Activated T-cell treated with anti-CD3 and anti-CD28 coated beads for 24 hours (primary cell): ENCODE results near the gene GPR75.

Source experiments
- DNase-seq: peaks from one replicate; pipeline ENCODE4 v3.0.0-alpha.2; 2020; ENCODE audit warnings: low read depth

The GPR75 gene

GRCh38 chr2:53859206-53860181 is at the start of gene GPR75:
Gene GPR75 (minus strand): TSS chr2:53859967. CDS start chr2:53854756, 5,211 bp downstream.
- no peak for DNase-seq

- no peak for DNase-seq
Measured at GRCh38 chr2:53907582-53907981, 47.8 kb upstream of the GPR75 start.

DNA sequence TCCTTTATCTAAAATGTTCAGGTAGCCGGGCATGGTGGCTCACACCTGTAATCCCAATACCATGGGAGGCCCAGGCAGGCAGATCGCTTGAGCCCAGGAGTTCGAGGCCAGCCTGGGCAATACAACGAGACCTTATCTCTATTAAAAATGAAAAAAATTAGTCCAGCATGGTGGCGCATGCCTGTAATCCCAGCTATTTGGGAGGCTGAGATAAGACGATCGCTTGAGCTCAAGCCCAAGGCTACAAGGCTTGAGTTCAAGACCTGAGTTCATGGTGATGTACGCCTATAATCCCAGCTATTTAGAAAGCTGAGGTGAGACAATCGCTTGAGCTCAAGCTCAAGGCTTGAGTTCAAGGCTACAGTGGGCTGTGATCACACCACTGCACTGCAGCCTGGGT is 45.6 kb upstream of the GPR75 start:
- DNase-seq, result no peak

DNA sequence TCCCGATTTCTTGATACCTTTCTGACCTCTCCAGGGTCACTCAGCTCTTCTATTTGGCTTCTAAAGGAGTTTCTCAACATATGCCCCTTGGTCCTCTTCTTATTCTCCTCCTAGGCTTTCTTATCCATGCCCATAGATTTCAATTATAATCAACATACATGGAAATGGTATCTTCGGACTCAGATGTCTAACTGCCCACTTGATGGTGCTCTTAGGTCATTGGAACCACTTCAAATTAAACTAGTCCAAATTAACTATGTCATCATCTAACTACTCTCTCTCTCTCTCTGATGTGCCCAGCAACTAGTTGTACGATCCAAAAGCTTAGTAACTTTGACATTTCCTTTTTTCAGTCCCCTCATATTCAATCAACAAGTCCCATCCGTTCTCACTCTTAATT is 43.2 kb upstream of the GPR75 start:
- DNase-seq, result no peak

GRCh38 chr2:53901192-53901591 is 41.4 kb upstream of the GPR75 start:
- DNase-seq, result no peak

DNA sequence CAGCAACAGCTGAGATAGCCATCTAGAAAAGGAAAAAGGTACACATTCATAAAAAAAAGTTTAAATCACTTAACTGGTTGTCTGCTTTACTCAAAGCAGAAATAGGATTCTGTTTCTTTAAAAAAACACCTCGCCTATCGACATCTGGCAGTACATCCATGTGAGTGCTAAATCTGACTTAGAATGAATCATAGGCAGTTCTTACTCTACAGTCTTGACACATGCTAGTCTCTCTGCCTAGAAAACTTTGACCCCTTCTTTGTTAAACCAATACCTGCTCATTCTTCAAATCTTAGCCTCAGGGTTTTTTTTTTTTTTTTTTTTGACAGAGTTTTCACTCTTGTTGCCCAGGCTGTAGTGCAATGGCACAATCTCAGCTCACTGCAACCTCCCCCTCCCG is 37.1 kb upstream of the GPR75 start:
- DNase-seq, result no peak

DNA sequence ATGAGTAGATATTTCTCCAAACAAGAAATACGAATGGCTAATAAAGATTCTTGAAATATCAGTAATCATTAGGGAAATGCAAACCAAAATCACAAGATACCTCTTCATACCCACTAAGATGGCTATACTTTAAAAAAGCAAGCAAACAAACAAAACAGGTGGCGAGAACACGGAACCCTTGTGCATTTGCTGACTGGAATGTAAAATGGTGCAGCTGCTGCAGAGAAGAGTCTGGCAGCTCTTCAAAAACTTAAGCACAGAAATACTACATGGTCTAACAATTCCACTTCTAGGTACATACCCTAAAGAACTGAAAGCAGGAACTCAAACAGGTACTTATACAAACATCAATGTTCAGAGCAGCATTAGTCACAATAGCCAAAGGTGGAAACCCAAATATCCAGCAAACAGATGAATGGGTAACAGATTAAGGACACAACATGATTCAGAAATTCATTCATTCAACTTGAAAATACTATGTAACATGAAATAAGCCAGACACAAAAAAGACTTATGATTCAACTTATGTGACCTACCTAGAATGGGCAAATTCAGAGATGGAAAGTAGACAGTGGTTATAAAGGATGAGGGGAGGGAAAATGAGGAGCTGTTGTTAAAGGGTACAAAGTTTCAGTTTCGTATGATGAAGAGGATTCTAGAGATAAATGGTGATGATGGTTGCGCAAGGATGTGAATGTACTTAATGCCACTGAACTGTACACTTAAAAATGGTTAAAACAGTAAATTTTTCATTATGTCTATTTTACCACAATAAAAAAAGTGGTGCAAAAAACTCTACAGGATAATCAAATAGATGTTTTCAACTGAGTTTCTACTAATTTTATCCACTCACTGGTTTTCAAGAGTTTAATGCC is 26.9 kb upstream of the GPR75 start:
- DNase-seq, result no peak

DNA sequence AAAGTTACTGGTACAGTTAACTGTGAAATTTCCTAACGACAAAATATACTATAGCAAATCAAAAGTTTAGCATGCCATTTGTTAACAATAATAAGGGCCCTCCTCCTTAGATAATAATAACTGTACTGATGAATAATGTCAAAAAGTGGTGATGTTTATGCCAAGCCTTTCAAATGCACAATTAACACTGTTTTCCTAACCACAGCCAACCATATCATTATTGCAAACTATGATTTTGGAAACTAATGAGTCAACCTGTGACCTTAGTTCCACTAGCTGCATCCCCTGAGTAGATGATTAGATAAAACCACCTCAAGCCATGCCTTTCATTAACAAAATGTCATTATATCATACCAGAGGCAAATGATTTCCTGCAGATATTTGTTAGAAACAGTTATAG is 25.1 kb upstream of the GPR75 start:
- DNase-seq, result no peak

- DNase-seq, result no peak
Measured at GRCh38 chr2:53881986-53882385, 22.2 kb upstream of the GPR75 start.

DNA sequence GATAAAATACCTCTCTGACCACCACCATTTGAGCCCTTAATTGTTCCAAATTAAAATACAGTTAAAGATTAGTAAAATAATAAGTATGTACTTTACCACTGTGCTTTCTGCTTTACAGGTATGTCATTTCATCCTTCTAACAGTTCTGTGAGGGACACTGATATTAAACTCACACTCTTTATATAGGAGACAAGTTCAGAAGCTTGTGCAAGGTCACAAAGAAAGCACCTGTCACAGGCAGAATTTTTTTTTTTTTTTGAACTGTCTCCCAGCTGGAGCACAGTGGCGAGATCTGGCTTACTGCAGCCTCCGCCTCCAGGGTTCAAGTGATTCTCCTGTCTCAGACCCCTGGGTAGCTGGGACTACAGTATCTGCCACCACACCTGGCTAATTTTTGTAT is 21.6 kb upstream of the GPR75 start:
- no peak for DNase-seq

DNA sequence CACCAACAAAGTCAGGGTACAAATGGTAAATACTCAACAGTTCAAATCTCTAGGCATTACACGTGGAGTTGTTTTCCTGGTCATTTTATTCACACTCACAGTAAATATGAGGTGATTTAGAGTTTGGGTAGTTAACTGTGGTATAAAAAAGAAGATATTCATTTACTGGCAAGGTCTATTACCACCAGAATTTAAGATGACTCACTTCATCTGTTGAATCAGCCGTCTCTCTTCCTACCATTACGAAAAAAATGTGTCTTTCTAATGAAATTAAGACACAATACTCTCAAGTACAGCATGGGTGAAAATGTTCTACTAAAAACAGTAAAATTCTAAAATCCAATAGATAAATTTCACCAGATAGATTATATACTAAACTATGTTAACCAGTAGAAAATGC is 21.0 kb upstream of the GPR75 start:
- no peak for DNase-seq

DNA sequence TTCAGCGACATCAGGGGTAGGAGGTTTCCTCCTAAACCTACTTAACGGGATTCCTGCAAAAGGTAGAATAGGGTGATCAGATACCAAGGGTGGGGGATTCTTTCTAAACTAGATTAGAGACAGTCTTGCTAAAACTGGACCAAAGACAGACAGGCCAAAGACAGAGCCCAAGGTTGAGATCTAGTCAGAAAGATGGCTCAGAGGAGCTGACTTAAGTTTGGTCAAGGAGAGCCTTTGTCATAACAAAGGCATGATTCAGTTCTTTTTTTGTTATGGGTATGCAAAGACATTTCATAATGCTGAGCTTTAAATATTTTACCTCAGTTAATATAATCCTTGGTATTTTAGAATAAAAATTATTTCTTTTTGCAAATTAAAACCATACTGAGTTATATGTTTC is 17.8 kb upstream of the GPR75 start:
- no peak for DNase-seq

DNA sequence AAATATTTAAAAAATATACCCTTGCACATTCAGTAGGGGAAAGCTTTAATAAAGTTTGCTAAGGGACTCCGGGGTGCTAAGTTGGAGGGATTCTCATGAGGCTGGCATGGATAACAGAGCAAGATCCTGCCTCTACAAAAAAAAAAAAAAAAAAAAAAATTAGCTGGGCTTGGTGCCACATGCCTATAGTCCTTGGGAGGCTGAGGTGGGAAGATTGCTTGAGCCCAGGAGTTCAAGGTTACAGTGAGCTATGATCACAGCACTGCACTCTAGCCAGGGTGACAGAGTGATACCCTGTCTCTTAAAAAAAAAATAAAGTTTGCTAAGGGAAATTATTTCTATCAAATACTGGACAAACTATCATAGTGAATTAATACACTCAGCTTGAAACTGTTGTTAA is 17.3 kb upstream of the GPR75 start:
- DNase-seq, result no peak

- DNase-seq, result no peak
Measured at GRCh38 chr2:53874401-53874950, 14.7 kb upstream of the GPR75 start.

DNA sequence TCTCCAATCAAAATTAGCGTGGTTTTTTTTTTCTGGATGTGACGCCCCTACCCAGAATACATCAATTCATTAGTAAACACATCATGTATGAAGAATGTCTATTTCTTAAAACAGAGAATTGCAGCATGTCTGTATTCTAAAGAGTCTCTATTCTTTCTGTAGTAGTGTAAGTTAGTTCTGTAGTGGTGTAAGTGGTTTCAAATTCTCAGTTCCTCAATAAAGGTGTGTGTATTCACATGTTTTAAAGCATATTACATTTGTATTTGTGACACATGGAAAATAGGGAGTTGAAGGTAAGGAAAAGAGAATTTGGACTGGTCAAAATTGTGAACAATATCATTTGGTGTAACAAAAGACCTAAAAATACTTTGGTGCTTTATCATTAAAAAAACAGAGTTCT is 8.0 kb upstream of the GPR75 start:
- DNase-seq, result no peak

- DNase-seq, result no peak
Measured at GRCh38 chr2:53867169-53867568, 7.4 kb upstream of the GPR75 start.

DNA sequence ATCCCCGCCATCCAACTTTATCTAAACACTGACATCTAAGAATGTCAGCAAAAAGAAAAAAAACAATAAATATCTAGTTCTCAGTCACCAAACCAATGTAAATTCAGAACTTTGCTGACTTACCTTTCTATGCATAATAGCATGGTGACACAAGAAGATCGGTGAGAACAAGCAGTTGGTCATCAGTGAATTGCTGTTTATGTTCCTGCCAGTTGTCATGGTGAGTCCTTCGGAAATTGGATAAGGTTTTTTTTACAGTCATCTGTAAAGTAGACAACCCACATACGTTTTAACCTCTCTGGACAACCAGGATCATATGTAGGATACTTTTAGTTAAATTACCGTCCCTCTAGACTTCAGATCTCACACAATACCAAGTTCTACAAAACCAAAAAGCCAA is 6.2 kb upstream of the GPR75 start:
- no peak for DNase-seq

GRCh38 chr2:53865264-53865663 is 5.5 kb upstream of the GPR75 start:
- no peak for DNase-seq

- DNase-seq, result no peak
Measured at GRCh38 chr2:53863538-53864227, 3.9 kb upstream of the GPR75 start.

- no peak for DNase-seq
Measured at GRCh38 chr2:53861824-53862223, 2.1 kb upstream of the GPR75 start.

DNA sequence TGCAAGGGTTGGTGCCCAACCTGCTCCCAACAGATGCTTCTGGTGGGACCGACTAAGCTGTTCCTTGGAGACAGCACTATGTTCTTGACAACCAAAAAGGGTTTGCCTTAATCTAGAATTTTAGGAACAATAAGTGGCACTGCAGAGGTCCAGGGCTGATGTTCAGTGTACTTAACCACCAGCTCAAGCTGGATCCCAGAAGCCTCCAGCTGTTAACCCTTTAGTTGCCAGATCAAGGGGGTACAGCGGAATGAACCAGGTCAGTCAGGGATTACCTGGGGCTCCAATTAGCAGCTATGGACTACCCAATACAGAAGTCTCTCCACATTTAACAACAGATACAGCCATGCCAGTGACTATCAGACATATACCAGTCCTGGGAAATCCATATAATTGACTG is 3.5 kb downstream of the GPR75 start:
- no peak for DNase-seq

GRCh38 chr2:53854678-53855077 is 5.1 kb downstream of the GPR75 start:
- DNase-seq, result no peak
